PC-9 (cell line): ENCODE data around the gene TPPP. TPM values are rescaled to one million over a fixed set of nuclear protein-coding genes. Genes with fewer than 3 reads are reported as not detected.

Experiments
- BruUV-seq: library from RNA; stranded (reverse); fragments of 400-500 nt; replicated peaks from 2 replicates; lab custom pipeline; 2021; lab: Mats Ljungman, UMichigan
- CTCF ChIA-PET: fragments of 300-600 bp; sonication (Branson Sonifier 250); formaldehyde crosslinking; loops from one replicate; lab custom pipeline; 2022; ENCODE audit warnings: antibody characterized with exemption; lab: Charles Lee
- POLR2A ChIA-PET: fragments of 300-600 bp; sonication (Branson Sonifier 250); formaldehyde crosslinking; loops from one replicate; lab custom pipeline; 2022; ENCODE audit warnings: antibody characterized with exemption; ENCODE audit not compliant: unreplicated experiment; lab: Charles Lee
- DNase-seq, 2 experiments: peaks; one replicate each; pipeline versions ENCODE4 v3.0.0 to v3.0.0-alpha.2; 2015 to 2022; ENCODE audit warnings: mixed read lengths in 1 of 2
- H2AFZ ChIP-seq: fragments of 200-600 bp; sonication (generic); 2 replicates; pipeline ENCODE4 v1.8.1; 2017; ENCODE audit warnings: antibody characterized with exemption
- H3F3A ChIP-seq: fragments of 200-600 bp; sonication (generic); 2 replicates; pipeline ENCODE4 v1.8.1; 2017; ENCODE audit warnings: antibody characterized with exemption, mild to moderate bottlenecking, low read depth; ENCODE audit not compliant: insufficient read depth
- H3K27ac ChIP-seq: fragments of 200-600 bp; sonication (generic); 2 replicates; pipeline ENCODE4 v1.6.1; 2016; ENCODE audit warnings: mixed run types
- H3K27me3 ChIP-seq: fragments of 200-600 bp; sonication (generic); 2 replicates; pipeline ENCODE4 v1.6.1; 2016; ENCODE audit warnings: low read depth, mixed run types; ENCODE audit not compliant: insufficient read depth
- H3K36me3 ChIP-seq: fragments of 200-600 bp; sonication (generic); 2 replicates; pipeline ENCODE4 v1.6.1; 2016; ENCODE audit warnings: low read depth, mixed run types
- H3K4me1 ChIP-seq: fragments of 200-600 bp; sonication (generic); replicated peaks from 2 replicates; pipeline ENCODE4 v1.6.1; 2016; ENCODE audit warnings: mixed run types; ENCODE audit not compliant: insufficient read depth
- H3K4me2 ChIP-seq: fragments of 200-600 bp; sonication (generic); 2 replicates; pipeline ENCODE4 v1.6.1; 2017; ENCODE audit warnings: mixed run types
- H3K4me3 ChIP-seq: fragments of 200-600 bp; sonication (generic); 2 replicates; pipeline ENCODE4 v1.6.1; 2016; ENCODE audit warnings: mixed run types
- H3K79me2 ChIP-seq: fragments of 200-600 bp; sonication (generic); 2 replicates; pipeline ENCODE4 v1.6.1; 2017; ENCODE audit warnings: low read depth, mixed run types
- H3K9me2 ChIP-seq: fragments of 200-600 bp; sonication (generic); 2 replicates; pipeline ENCODE4 v1.8.1; 2017; ENCODE audit warnings: mild to moderate bottlenecking; ENCODE audit not compliant: insufficient read depth
- H3K9me3 ChIP-seq: fragments of 200-600 bp; sonication (generic); 2 replicates; pipeline ENCODE4 v1.8.1; 2016; ENCODE audit warnings: low read depth; ENCODE audit not compliant: insufficient read depth
- H4K20me1 ChIP-seq: fragments of 200-600 bp; sonication (generic); 2 replicates; pipeline ENCODE4 v1.8.1; 2017; ENCODE audit not compliant: insufficient read depth
- CTCF ChIP-seq: fragments of 200-600 bp; sonication (generic); conservative IDR thresholded peaks from 2 replicates; pipeline ENCODE4 v1.6.1; 2017; ENCODE audit warnings: mixed run types, antibody characterized with exemption, mild to moderate bottlenecking, moderate library complexity
- EZH2 ChIP-seq: fragments of 200-600 bp; sonication (generic); IDR thresholded peaks from 2 replicates; pipeline ENCODE4 v1.8.0; 2017; ENCODE audit warnings: antibody characterized with exemption, low read depth
- intact Hi-C: fragments of 100-400 bp; cut with micrococcal nuclease; formaldehyde crosslinking; loops from one replicate; pipeline ENCODE4 v1.10.0; 2022; ENCODE audit not compliant: unreplicated experiment
- total RNA-seq: library from RNA; stranded (reverse); gene quantifications from 2 replicates; pipeline ENCODE4 v1.2.3, GENCODE V29; 2021

TPPP gene
- total RNA-seq, 1 experiment from 2014 or later = 0.17 TPM

GRCh38 chr5:612498-613424 is 80.4 kb downstream of the TPPP start:
- H3F3A ChIP-seq = peaks cover 23% of the 10 kb centered on the region
- intact Hi-C loops = loop anchor here (2.0 to 5.0 kb wide), 3 partner anchors 140 to 295 kb away; partner anchors contain the start of genes BRD9 and TRIP13
- H3K4me3 ChIP-seq = peak overlapping the region; percentile 98
- POLR2A ChIA-PET = interaction anchor here (0.6 to 0.7 kb wide), 2 partner anchors 109 to 381 kb away, joined by 5 to 9 read pairs; no protein-coding TSS in a partner anchor
- H3K9me2 ChIP-seq = no peaks in the 10 kb centered on the region
- peak in 1 of 2 experiments; percentile 58 for DNase-seq
- no peaks in the 10 kb centered on the region for H3K9me3 ChIP-seq
- peak overlapping the region; percentile 81 for H3K27ac ChIP-seq
- H3K27me3 ChIP-seq = no peaks in the 10 kb centered on the region
- peak overlapping the region; percentile 87 for H2AFZ ChIP-seq
- H3K4me2 ChIP-seq = peak overlapping the region; percentile 84
- CTCF ChIA-PET = interaction anchor here (0.7 to 1.1 kb wide), 3 partner anchors 182 to 899 kb away, joined by 3 to 4 read pairs (median 4); no protein-coding TSS in a partner anchor
- H3K4me1 ChIP-seq = peaks cover 25% of the 10 kb centered on the region
- TF ChIP-seq CTCF (no peak), EZH2 (no peak)
- H3K36me3 ChIP-seq = peaks cover 21% of the 10 kb centered on the region
- TSS peak; percentile 55 for BruUV-seq
- peaks cover 52% of the 10 kb centered on the region for H3K79me2 ChIP-seq
- peaks cover 16% of the 10 kb centered on the region; the same call in 1 of the 2 replicates for H4K20me1 ChIP-seq

GRCh38 chr5:611731-612486 is 81.2 kb downstream of the TPPP start, which contains the start of gene CEP72:
TSS of gene CEP72 (plus strand) at chr5:612340. CDS start at chr5:612362, 22 bp downstream.
- Histone ChIP-seq H3K9me2 (no peaks in the 10 kb centered on the region), H3K27ac (peak within 1 kb of the TSS; percentile 81), H3K36me3 (peaks cover 18% of the 10 kb centered on the region), H3K4me2 (peak within 1 kb of the TSS; percentile 84), H3K79me2 (peaks cover 45% of the 10 kb centered on the region), H3F3A (peaks cover 23% of the 10 kb centered on the region), H3K4me1 (peaks cover 25% of the 10 kb centered on the region), H4K20me1 (peaks cover 11% of the 10 kb centered on the region; the same call in 1 of the 2 replicates), H2AFZ (peak within 1 kb of the TSS; percentile 92), H3K4me3 (peak within 1 kb of the TSS; percentile 98), H3K9me3 (no peaks in the 10 kb centered on the region), H3K27me3 (0 out of 2 replicates have a peak, but pooled peaks cover 6% of the 10 kb centered on the region)
- ChIA-PET CTCF (interaction anchor here (0.7 to 1.1 kb wide), 2 partner anchors 165 to 292 kb away, joined by 3 to 11 read pairs; no protein-coding TSS in a partner anchor), POLR2A (interaction anchor here (0.7 kb wide), 2 partner anchors 102 to 394 kb away, joined by 18 to 35 read pairs; partner anchors contain the start of gene SDHA)
- TF ChIP-seq CTCF (no peak), EZH2 (no peak)
- no TSS peak for BruUV-seq
- peak; percentile 82 to 98 for DNase-seq
- intact Hi-C loops = loop anchor here (2.0 to 5.0 kb wide), 4 partner anchors 139 to 393 kb away; partner anchors contain the start of genes BRD9, CCDC127, SDHA and TRIP13
